Measurements from ENCODE around the gene CEP192.

Gene CEP192

DNA sequence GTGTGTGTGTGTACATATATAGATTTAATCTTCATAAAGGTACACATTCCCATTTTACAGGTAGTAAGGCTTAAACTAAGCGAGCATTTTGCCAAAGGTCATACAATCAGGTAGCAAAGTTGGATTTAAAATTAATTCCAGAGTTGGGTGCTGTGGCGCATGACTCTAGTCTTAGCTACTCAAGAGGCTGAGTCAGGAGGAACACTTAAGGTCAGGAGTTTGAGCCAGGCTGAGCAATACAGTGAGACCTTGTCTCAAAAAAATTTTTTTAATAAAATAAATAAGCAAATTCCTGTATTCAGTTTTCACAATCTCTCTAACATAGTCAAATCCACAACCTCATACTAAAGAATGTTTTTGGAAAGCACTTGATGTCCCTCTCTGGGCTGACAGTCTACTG lies 115.9 kb downstream of the CEP192 start:
- H2AFZ ChIP-seq: no peak overlapping the region
- no peaks in the 10 kb centered on the region for H3K9me3 ChIP-seq (ENCODE audit: control insufficient read depth, low read length)
- TF ChIP-seq, protein P1, sequence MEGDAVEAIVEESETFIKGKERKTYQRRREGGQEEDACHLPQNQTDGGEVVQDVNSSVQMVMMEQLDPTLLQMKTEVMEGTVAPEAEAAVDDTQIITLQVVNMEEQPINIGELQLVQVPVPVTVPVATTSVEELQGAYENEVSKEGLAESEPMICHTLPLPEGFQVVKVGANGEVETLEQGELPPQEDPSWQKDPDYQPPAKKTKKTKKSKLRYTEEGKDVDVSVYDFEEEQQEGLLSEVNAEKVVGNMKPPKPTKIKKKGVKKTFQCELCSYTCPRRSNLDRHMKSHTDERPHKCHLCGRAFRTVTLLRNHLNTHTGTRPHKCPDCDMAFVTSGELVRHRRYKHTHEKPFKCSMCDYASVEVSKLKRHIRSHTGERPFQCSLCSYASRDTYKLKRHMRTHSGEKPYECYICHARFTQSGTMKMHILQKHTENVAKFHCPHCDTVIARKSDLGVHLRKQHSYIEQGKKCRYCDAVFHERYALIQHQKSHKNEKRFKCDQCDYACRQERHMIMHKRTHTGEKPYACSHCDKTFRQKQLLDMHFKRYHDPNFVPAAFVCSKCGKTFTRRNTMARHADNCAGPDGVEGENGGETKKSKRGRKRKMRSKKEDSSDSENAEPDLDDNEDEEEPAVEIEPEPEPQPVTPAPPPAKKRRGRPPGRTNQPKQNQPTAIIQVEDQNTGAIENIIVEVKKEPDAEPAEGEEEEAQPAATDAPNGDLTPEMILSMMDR (IDR thresholded peaks at IDR 0.05): no peak
- H3K27me3 ChIP-seq (ENCODE audit: control insufficient read depth, insufficient read depth, low read length): no peaks in the 10 kb centered on the region
- H3K36me3 ChIP-seq (ENCODE audit: control insufficient read depth, insufficient read depth, low read length): no peaks in the 10 kb centered on the region
- no peak overlapping the region for H3K9ac ChIP-seq
- no peak overlapping the region for H3K4me3 ChIP-seq (ENCODE audit: low read depth, low read length)
- H3K79me2 ChIP-seq: no peaks in the 10 kb centered on the region
- H3K27ac ChIP-seq: no peak overlapping the region
- no peak overlapping the region for H3K4me2 ChIP-seq (ENCODE audit: low read length)
- H3K4me1 ChIP-seq: no peaks in the 10 kb centered on the region

DNA sequence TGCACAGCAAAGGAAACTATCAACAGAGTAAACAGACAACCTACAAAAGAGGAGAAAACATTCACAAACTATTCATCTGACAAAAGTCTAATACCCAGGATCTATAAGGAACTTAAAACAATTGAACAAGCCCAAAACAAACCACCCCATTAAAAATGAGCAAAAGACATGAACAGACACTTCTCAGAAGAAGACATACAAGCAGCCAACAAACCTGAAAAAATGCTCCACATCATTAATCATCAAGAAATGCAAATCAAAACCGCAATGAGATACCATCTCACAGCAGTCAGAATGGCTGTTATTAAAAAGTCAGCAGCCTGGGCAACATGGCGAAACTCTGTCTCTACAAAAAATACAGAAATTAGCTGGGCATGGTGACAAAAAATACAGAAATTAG lies 117.2 kb downstream of the CEP192 start:
- Histone ChIP-seq H3K9me3 (ENCODE audit: control insufficient read depth, low read length) (no peaks in the 10 kb centered on the region), H3K4me3 (ENCODE audit: low read depth, low read length) (no peak overlapping the region), H3K4me1 (no peaks in the 10 kb centered on the region), H3K9ac (no peak overlapping the region), H3K4me2 (ENCODE audit: low read length) (no peak overlapping the region), H3K27ac (no peak overlapping the region), H3K36me3 (ENCODE audit: control insufficient read depth, insufficient read depth, low read length) (no peaks in the 10 kb centered on the region), H3K79me2 (no peaks in the 10 kb centered on the region), H3K27me3 (ENCODE audit: control insufficient read depth, insufficient read depth, low read length) (no peaks in the 10 kb centered on the region), H2AFZ (no peak overlapping the region)
- TF ChIP-seq, protein P1 (IDR thresholded peaks at IDR 0.05): no peak

DNA sequence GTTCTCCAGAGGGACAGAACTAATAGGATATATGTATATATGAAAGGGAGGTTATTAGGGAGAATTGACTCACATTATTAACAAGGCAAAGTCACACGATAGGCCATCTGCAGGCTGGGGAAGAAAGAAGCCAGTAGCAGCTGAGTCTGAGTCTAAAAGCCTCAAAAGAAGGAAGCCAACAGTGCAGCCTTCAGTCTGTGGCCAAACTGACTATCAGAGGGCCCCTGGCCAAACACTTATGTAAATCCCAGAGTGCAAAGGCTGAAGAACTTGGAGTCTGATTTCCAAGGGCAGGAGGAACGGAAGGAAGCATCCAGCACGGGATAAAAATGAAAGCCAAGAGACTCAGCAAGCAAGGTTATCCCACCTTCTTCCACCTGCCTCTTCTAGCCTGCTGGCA lies 119.4 kb downstream of the CEP192 start:
- H3K4me2 ChIP-seq (ENCODE audit: low read length): no peak overlapping the region
- no peak overlapping the region for H3K4me3 ChIP-seq (ENCODE audit: low read depth, low read length)
- TF ChIP-seq, protein P1 (IDR thresholded peaks at IDR 0.05): no peak
- no peak overlapping the region for H2AFZ ChIP-seq
- no peaks in the 10 kb centered on the region for H3K79me2 ChIP-seq
- no peak overlapping the region for H3K9ac ChIP-seq
- no peaks in the 10 kb centered on the region for H3K4me1 ChIP-seq
- H3K36me3 ChIP-seq (ENCODE audit: control insufficient read depth, insufficient read depth, low read length): no peaks in the 10 kb centered on the region
- H3K27ac ChIP-seq: no peak overlapping the region
- no peaks in the 10 kb centered on the region for H3K9me3 ChIP-seq (ENCODE audit: control insufficient read depth, low read length)
- no peaks in the 10 kb centered on the region for H3K27me3 ChIP-seq (ENCODE audit: control insufficient read depth, insufficient read depth, low read length)

DNA sequence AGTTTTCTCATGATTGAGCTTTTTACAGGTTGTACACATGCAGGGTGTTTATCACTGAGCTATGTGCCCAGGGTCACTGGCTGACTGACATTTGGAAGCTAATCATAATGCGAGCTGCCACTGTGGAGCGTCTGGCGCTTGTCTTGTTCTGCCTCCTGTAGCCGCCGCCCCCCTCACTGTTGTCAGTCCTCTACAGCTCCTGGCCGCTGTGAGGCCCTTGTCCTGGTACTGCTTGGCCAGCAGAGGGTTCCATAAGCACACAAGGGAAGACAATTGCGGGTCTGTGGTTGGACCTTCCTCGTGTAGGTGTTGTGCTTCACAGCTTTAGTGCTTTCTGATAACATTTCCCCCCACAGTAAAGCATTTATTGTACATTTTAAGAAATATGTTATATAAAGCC lies 121.8 kb downstream of the CEP192 start:
- Histone ChIP-seq H3K36me3 (ENCODE audit: control insufficient read depth, insufficient read depth, low read length) (no peaks in the 10 kb centered on the region), H3K79me2 (no peaks in the 10 kb centered on the region), H3K27ac (no peak overlapping the region), H3K4me3 (ENCODE audit: low read depth, low read length) (no peak overlapping the region), H3K4me2 (ENCODE audit: low read length) (no peak overlapping the region), H2AFZ (no peak overlapping the region), H3K4me1 (no peaks in the 10 kb centered on the region), H3K9ac (no peak overlapping the region), H3K9me3 (ENCODE audit: control insufficient read depth, low read length) (no peaks in the 10 kb centered on the region), H3K27me3 (ENCODE audit: control insufficient read depth, insufficient read depth, low read length) (no peaks in the 10 kb centered on the region)
- TF ChIP-seq, protein P1 (IDR thresholded peaks at IDR 0.05): peak; percentile 8

DNA sequence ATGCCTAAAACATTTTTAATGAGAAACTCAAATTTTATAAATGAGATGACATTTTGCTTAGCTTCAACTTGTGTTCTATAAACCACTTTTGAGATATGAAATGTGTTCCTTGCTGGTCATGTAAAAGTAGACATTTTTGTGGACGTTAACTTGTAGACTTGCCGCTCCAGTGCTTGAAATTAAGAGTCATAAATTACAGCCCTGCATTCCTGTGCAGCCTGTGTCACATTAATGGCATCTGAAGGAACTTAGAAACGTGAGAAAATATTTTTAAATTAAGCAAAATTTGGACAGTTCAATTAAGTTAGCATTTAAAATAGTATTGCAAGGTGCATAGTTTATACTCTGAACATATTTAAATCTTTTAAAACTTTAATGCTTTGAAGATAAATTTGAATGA lies 129.1 kb downstream of the CEP192 start:
- Histone ChIP-seq H3K9me3 (ENCODE audit: control insufficient read depth, low read length) (no peaks in the 10 kb centered on the region), H3K4me2 (ENCODE audit: low read length) (no peak overlapping the region), H3K27ac (no peak overlapping the region), H3K4me3 (ENCODE audit: low read depth, low read length) (no peak overlapping the region), H3K9ac (no peak overlapping the region), H2AFZ (no peak overlapping the region), H3K27me3 (ENCODE audit: control insufficient read depth, insufficient read depth, low read length) (no peaks in the 10 kb centered on the region), H3K79me2 (no peaks in the 10 kb centered on the region), H3K4me1 (no peaks in the 10 kb centered on the region), H3K36me3 (ENCODE audit: control insufficient read depth, insufficient read depth, low read length) (no peaks in the 10 kb centered on the region)
- TF ChIP-seq, protein P1 (IDR thresholded peaks at IDR 0.05): no peak

All from parathyroid adenoma (tissue), 2 donors.